GM13976 (cell line): ENCODE data around the gene OXLD1.
"Not testable (repeated sequence)": the region's sequence is repeated elsewhere in the genome, so short reads cannot be mapped to it uniquely, and the experiment has no call there.

Experiments
- DNase-seq: peaks from one replicate; pipeline ENCODE4 v3.0.0; 2012; ENCODE audit warnings: low spot score
- in situ Hi-C: fragments of 300-500 bp; cut with MboI; formaldehyde crosslinking; loops from one replicate; pipeline ENCODE4 v1.12.0; 2022; ENCODE audit warnings: low sequenced_read_pairs, mixed read lengths, inconsistent platforms; ENCODE audit not compliant: unreplicated experiment
- TF ChIP-seq, protein P1 (sequence below): IDR thresholded peaks from 2 replicates; pipeline ENCODE4 v1.5.1; 2012; ENCODE audit warnings: borderline replicate concordance, mild to moderate bottlenecking; ENCODE audit not compliant: insufficient read depth; ENCODE audit errors: extremely low read depth, missing control alignments, control extremely low read depth

The OXLD1 gene

DNA sequence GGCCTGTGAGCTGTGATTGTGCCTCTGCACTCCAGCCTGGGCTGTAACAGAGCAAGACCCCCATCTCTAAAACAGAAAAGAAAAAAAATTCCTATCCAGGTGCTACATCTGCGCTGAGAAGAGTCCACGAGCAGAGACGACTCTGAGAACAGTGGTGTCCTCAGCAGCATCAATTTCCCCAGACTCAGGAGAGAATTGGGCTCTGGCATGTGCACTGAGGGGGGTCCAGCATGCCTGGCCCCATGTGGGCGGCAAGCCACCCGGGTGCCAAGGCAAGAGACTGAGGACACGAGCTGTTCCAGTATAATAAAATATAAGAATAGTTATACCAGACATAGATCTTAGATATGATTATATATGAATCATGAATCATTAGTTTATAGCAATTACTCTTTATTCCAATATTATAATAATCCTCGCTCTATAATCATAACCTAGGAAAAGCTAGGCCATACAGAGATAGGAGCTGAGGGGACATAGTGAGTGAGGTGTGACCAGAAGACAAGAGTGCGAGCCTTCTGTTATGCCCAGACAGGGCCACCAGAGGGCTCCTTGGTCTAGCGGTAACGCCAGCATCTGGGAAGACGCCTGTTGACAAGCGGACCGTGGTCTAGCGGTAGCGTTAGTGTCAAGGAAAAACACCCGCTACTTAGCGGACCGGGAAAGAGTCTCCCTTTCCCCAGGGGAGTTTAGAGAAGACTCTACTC is 9.3 kb upstream of the OXLD1 start:
- in situ Hi-C loops, DNase-seq: not testable (repeated sequence)
- TF ChIP-seq, protein P1, sequence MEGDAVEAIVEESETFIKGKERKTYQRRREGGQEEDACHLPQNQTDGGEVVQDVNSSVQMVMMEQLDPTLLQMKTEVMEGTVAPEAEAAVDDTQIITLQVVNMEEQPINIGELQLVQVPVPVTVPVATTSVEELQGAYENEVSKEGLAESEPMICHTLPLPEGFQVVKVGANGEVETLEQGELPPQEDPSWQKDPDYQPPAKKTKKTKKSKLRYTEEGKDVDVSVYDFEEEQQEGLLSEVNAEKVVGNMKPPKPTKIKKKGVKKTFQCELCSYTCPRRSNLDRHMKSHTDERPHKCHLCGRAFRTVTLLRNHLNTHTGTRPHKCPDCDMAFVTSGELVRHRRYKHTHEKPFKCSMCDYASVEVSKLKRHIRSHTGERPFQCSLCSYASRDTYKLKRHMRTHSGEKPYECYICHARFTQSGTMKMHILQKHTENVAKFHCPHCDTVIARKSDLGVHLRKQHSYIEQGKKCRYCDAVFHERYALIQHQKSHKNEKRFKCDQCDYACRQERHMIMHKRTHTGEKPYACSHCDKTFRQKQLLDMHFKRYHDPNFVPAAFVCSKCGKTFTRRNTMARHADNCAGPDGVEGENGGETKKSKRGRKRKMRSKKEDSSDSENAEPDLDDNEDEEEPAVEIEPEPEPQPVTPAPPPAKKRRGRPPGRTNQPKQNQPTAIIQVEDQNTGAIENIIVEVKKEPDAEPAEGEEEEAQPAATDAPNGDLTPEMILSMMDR, result peak; percentile 34

- TF ChIP-seq, protein P1, result no peak
- in situ Hi-C loops, result no loop called here
- no peak for DNase-seq
Observed at GRCh38 chr17:81673561-81674258, 7.3 kb upstream of the OXLD1 start.

GRCh38 chr17:81672954-81673353 is 6.5 kb upstream of the OXLD1 start:
- no peak for DNase-seq
- in situ Hi-C loops, result no loop called here
- TF ChIP-seq, protein P1, result no peak

DNA sequence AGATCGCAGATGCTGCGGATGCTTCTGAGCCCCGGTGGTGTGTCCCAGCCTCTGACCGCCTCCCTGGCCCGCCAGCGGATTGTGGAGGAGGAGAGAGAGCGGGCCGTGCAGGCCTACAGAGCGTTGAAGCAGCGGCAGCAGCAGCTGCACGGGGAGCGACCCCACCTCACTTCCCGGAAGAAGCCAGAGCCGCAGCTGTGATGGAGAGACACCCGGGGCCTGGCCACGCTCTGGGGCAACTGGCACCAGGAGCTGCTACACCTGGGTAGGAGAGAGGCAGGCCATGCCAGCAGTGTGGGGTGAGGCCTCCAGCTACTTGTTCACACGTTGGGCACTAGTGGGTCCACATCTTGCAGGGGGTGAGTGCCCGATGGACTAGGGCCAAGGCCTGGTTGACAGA is 6.1 kb upstream of the OXLD1 start:
- DNase-seq, result no peak
- in situ Hi-C loops, result no loop called here
- TF ChIP-seq, protein P1, result no peak

GRCh38 chr17:81667754-81668153 is 1.3 kb upstream of the OXLD1 start:
- in situ Hi-C loops, result no loop called here
- TF ChIP-seq, protein P1, result no peak
- no peak for DNase-seq

DNA sequence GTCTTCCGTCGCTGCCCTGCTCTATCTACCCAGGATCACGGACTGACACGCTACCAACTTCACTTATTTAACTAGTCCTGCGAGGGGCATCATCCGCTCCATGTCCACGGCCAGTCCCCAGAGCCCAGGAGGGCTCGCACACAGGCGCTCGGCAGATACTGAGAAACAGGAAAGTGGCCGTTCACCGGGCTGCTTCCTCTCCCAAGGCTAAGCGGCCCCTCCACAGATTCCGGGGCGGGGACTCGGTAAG is 388 bp downstream of the OXLD1 start:
- no peak for DNase-seq
- in situ Hi-C loops, result no loop called here
- TF ChIP-seq, protein P1, result no peak
